HCT116 (cell line): Measurements from ENCODE around the gene ZNF502. TPM values are rescaled to one million over a fixed set of nuclear protein-coding genes. Genes with fewer than 3 reads are reported as not detected.

ENCODE experiments used
- ATAC-seq: fragments of 200-7000 bp; cut with Tn5 transposase; 2 replicates; pipeline ENCODE4 v1.9.1; 2020; ENCODE audit warnings: mild to moderate bottlenecking, moderate library complexity
- BruUV-seq: library from RNA; stranded (reverse); fragments of 400-500 nt; replicated peaks from 2 replicates; lab custom pipeline; 2021; lab: Mats Ljungman, UMichigan
- CTCF ChIA-PET: fragments of 300-600 bp; sonication (Branson Sonifier 250); formaldehyde crosslinking; loops from one replicate; lab custom pipeline; 2021; ENCODE audit warnings: antibody characterized with exemption; lab: Charles Lee
- POLR2A ChIA-PET: fragments of 300-600, 350-600 bp; sonication (Branson Sonifier 250); formaldehyde crosslinking; loops from one replicate; lab custom pipeline; 2021; ENCODE audit warnings: antibody characterized with exemption; lab: Charles Lee
- RAD21 ChIA-PET, 2 experiments: fragments of 300-600 bp; sonication (Branson Sonifier 250); formaldehyde crosslinking; loops; one replicate each; lab custom pipeline; 2023; ENCODE audit warnings: low total read pairs in 2 of 2; ENCODE audit not compliant: uncharacterized antibody in 2 of 2, unreplicated experiment in 2 of 2, low non-redundant PET in 1 of 2; lab: Charles Lee
- DNase-seq: peaks from one replicate; pipeline ENCODE4 v3.0.0-alpha.2; 2010; ENCODE audit warnings: low read depth, low spot score
- H2AFZ ChIP-seq: fragments of 200-600 bp; shearing (Covaris generic), sonication (generic); 2 replicates; pipeline ENCODE4 v1.6.1; 2017; ENCODE audit warnings: low read depth, mixed run types, mixed read lengths, antibody characterized with exemption, low read length; ENCODE audit not compliant: poor library complexity, severe bottlenecking
- H3K27ac ChIP-seq: 2 replicates; pipeline ENCODE4 v1.5.1; 2012; ENCODE audit warnings: low read depth, low read length
- H3K27me3 ChIP-seq: fragments of 200-600 bp; sonication (generic); 2 replicates; pipeline ENCODE4 v1.6.1; 2016; ENCODE audit warnings: mixed run types, low read length, mixed read lengths; ENCODE audit not compliant: insufficient read depth
- H3K36me3 ChIP-seq, 2 experiments: fragments of 200-500 bp in 1 of 2; fragments of 200-600 bp in 1 of 2; sonication (Bioruptor generic) in 1 of 2; sonication (generic) in 1 of 2; 2 replicates each; pipeline versions ENCODE4 v1.5.1 to v1.6.1; 2014 to 2016; ENCODE audit warnings: low read length in 2 of 2, inconsistent platforms in 1 of 2, mixed read lengths in 1 of 2, mixed run types in 1 of 2; ENCODE audit not compliant: insufficient read depth in 2 of 2, control insufficient read depth in 1 of 2
- H3K4me1 ChIP-seq, 2 experiments: fragments of 200-600 bp in 1 of 2; sonication (generic) in 1 of 2; 2 replicates each; pipeline versions ENCODE4 v1.5.1 to v1.6.1; 2012 to 2017; ENCODE audit warnings: low read length in 2 of 2, inconsistent platforms in 1 of 2, mild to moderate bottlenecking in 1 of 2, mixed read lengths in 1 of 2, mixed run types in 1 of 2, moderate library complexity in 1 of 2; ENCODE audit not compliant: insufficient read depth in 2 of 2, control insufficient read depth in 1 of 2
- H3K4me2 ChIP-seq: fragments of 200-600 bp; sonication (generic); 2 replicates; pipeline ENCODE4 v1.6.1; 2017; ENCODE audit warnings: mixed run types, low read length, mixed read lengths
- H3K4me3 ChIP-seq, 2 experiments: fragments of 200-600 bp in 1 of 2; sonication (generic) in 1 of 2; replicated peaks in 1 of 2; 2 replicates each; pipeline ENCODE4 v1.5.1; 2011 to 2016; ENCODE audit warnings: low read length in 2 of 2, control low read depth in 1 of 2, low read depth in 1 of 2, mild to moderate bottlenecking in 1 of 2, mixed read lengths in 1 of 2, mixed run types in 1 of 2
- H3K79me2 ChIP-seq: fragments of 200-600 bp; sonication (generic); 2 replicates; pipeline ENCODE4 v1.6.1; 2017; ENCODE audit warnings: mild to moderate bottlenecking, mixed run types, low read length, moderate library complexity, mixed read lengths; ENCODE audit not compliant: insufficient read depth
- H3K9ac ChIP-seq: fragments of 200-600 bp; sonication (generic); 2 replicates; pipeline ENCODE4 v1.6.1; 2016; ENCODE audit warnings: low read length, mixed read lengths
- H3K9me2 ChIP-seq: fragments of 200-600 bp; sonication (generic), shearing (Covaris generic); 2 replicates; pipeline ENCODE4 v1.6.1; 2017; ENCODE audit warnings: mixed run types, mild to moderate bottlenecking, moderate library complexity; ENCODE audit not compliant: insufficient read depth
- H3K9me3 ChIP-seq, 2 experiments: fragments of 200-500 bp in 1 of 2; fragments of 200-600 bp in 1 of 2; sonication (Bioruptor generic) in 1 of 2; sonication (generic) in 1 of 2; 2 replicates each; pipeline ENCODE4 v1.6.1; 2014 to 2017; ENCODE audit warnings: low read length in 2 of 2, mixed read lengths in 2 of 2, inconsistent platforms in 1 of 2, low read depth in 1 of 2, mild to moderate bottlenecking in 1 of 2, mixed run types in 1 of 2, moderate library complexity in 1 of 2; ENCODE audit not compliant: control insufficient read depth in 1 of 2, insufficient read depth in 1 of 2
- H4K20me1 ChIP-seq: fragments of 200-600 bp; sonication (generic), shearing (Covaris generic); 2 replicates; pipeline ENCODE4 v1.6.1; 2017; ENCODE audit warnings: mixed run types, mild to moderate bottlenecking, moderate library complexity; ENCODE audit not compliant: insufficient read depth
- ATF3 ChIP-seq: IDR thresholded peaks from 2 replicates; pipeline ENCODE4 v1.6.1; 2012
- CBX3 ChIP-seq: IDR thresholded peaks from 2 replicates; pipeline ENCODE4 v1.6.1; 2012; ENCODE audit warnings: low read depth
- CTCF ChIP-seq, 3 experiments: fragments of 200-600 bp in 1 of 3; sonication (generic) in 1 of 3; IDR thresholded peaks in 2 of 3; conservative IDR thresholded peaks in 1 of 3; 2 replicates each; pipeline ENCODE4 v1.5.1; 2012 to 2017; ENCODE audit warnings: low read depth in 2 of 3, low read length in 2 of 3, antibody characterized with exemption in 1 of 3, borderline replicate concordance in 1 of 3, control low read depth in 1 of 3, mild to moderate bottlenecking in 1 of 3, mixed read lengths in 1 of 3, mixed run types in 1 of 3, moderate library complexity in 1 of 3; ENCODE audit not compliant: insufficient read depth in 1 of 3
- EGR1 ChIP-seq: IDR thresholded peaks from 2 replicates; pipeline ENCODE4 v1.6.1; 2012; ENCODE audit warnings: low read depth
- ELF1 ChIP-seq: IDR thresholded peaks from 2 replicates; pipeline ENCODE4 v1.6.1; 2012; ENCODE audit warnings: low read depth, borderline replicate concordance
- EZH2 ChIP-seq: fragments of 200-600 bp; sonication (generic); IDR thresholded peaks from 2 replicates; pipeline ENCODE4 v1.6.1; 2017; ENCODE audit warnings: antibody characterized with exemption, mixed run types
- FOSL1 ChIP-seq: IDR thresholded peaks from 2 replicates; pipeline ENCODE4 v1.6.1; 2012; ENCODE audit warnings: low read depth
- JUND ChIP-seq: IDR thresholded peaks from 2 replicates; pipeline ENCODE4 v1.6.1; 2012
- MAX ChIP-seq: IDR thresholded peaks from 2 replicates; pipeline ENCODE4 v1.6.1; 2012
- POLR2A ChIP-seq: IDR thresholded peaks from 2 replicates; pipeline ENCODE4 v1.7.0; 2011; ENCODE audit warnings: borderline replicate concordance; ENCODE audit not compliant: insufficient read depth, insufficient read length; ENCODE audit errors: extremely low read depth
- POLR2AphosphoS5 ChIP-seq: IDR thresholded peaks from 2 replicates; pipeline ENCODE4 v1.6.1; 2011; ENCODE audit warnings: mild to moderate bottlenecking, low read depth, low read length, moderate library complexity
- SIN3A ChIP-seq: IDR thresholded peaks from 2 replicates; pipeline ENCODE4 v1.6.1; 2012; ENCODE audit warnings: low read depth
- SP1 ChIP-seq: IDR thresholded peaks from 2 replicates; pipeline ENCODE4 v1.6.1; 2012; ENCODE audit warnings: low read depth
- SRF ChIP-seq: IDR thresholded peaks from 2 replicates; pipeline ENCODE4 v1.6.1; 2012; ENCODE audit warnings: low read depth
- TCF7L2 ChIP-seq: IDR thresholded peaks from 2 replicates; pipeline ENCODE4 v1.7.0; 2011; ENCODE audit warnings: borderline replicate concordance, inconsistent platforms; ENCODE audit not compliant: insufficient read depth, insufficient read length; ENCODE audit errors: extremely low read depth
- YY1 ChIP-seq: IDR thresholded peaks from 2 replicates; pipeline ENCODE4 v1.6.1; 2011; ENCODE audit warnings: low read length, low read depth, moderate library complexity, mild to moderate bottlenecking; ENCODE audit not compliant: insufficient replicate concordance; ENCODE audit errors: extremely low read depth
- ZBTB33 ChIP-seq: IDR thresholded peaks from 2 replicates; pipeline ENCODE4 v1.6.1; 2011; ENCODE audit warnings: mild to moderate bottlenecking, low read length, moderate library complexity; ENCODE audit not compliant: insufficient replicate concordance; ENCODE audit errors: extremely low read depth
- ZNF274 ChIP-seq: fragments of 200-500 bp; sonication (Bioruptor generic); IDR thresholded peaks from 2 replicates; pipeline ENCODE4 v1.6.1; 2014; ENCODE audit warnings: mild to moderate bottlenecking, low read depth, low read length, inconsistent platforms
- intact Hi-C: fragments of 100-400 bp; cut with micrococcal nuclease; formaldehyde crosslinking; loops from 2 replicates; pipeline ENCODE4 v1.10.0; 2022
- total RNA-seq: library from RNA; stranded (reverse); gene quantifications from one replicate; pipeline ENCODE4 v1.2.1, GENCODE V29; 2021; ENCODE audit not compliant: unreplicated experiment

ZNF502 gene
- total RNA-seq, 1 experiment from 2014 or later, result 1.5 TPM

GRCh38 chr3:44678480-44679116, 33.9 kb upstream of the ZNF502 start:
- Histone ChIP-seq H3K9ac (no peak overlapping the region), H2AFZ (no peak overlapping the region), H3K9me2 (no peaks in the 10 kb centered on the region), H3K79me2 (no peaks in the 10 kb centered on the region), H3K9me3 (no peaks in the 10 kb centered on the region), H3K4me2 (no peak overlapping the region), H3K4me3 (no peak overlapping the region), H3K36me3 (no peaks in the 10 kb centered on the region), H3K27ac (no peak overlapping the region), H3K27me3 (no peaks in the 10 kb centered on the region), H4K20me1 (no peaks in the 10 kb centered on the region), H3K4me1 (no peaks in the 10 kb centered on the region)
- CTCF ChIA-PET, result no interaction called here
- POLR2A ChIA-PET, result no interaction called here
- no peak for TF ChIP-seq SIN3A
- TF ChIP-seq TCF7L2, result no peak
- TF ChIP-seq JUND, result no peak
- no peak for TF ChIP-seq CBX3
- no peak for TF ChIP-seq YY1
- TF ChIP-seq SRF, result no peak
- TF ChIP-seq ATF3, result no peak
- TF ChIP-seq EZH2, result no peak
- TF ChIP-seq MAX, result no peak
- no peak for TF ChIP-seq POLR2AphosphoS5
- no peak for TF ChIP-seq FOSL1
- no peak for TF ChIP-seq ZNF274
- no peak for TF ChIP-seq ELF1
- no peak for TF ChIP-seq ZBTB33
- TF ChIP-seq CTCF (IDR thresholded peaks at IDR 0.05 in 2 of 3, conservative IDR thresholded peaks at IDR 0.05 in 1 of 3; ENCODE audit: borderline replicate concordance in 1 of 3, insufficient read depth in 1 of 3, low read depth in 2 of 3, low read length in 2 of 3), result no peak
- TF ChIP-seq POLR2A, result no peak
- no peak for TF ChIP-seq SP1
- no peak for TF ChIP-seq EGR1
- ATAC-seq, result no peak
- intact Hi-C loops, result no loop called here
- no TSS peak for BruUV-seq
- RAD21 ChIA-PET, result no interaction called here
- DNase-seq, result no peak
